GM23338 (cell line): ENCODE results near the gene FGF5. TPM values are rescaled to one million over a fixed set of nuclear protein-coding genes. Genes with fewer than 3 reads are reported as not detected.

Experiments
- ATAC-seq: fragments of 200-7000 bp; cut with Tn5 transposase; 3 replicates; pipeline ENCODE4 v1.9.1; 2020
- DNase-seq: peaks from one replicate; pipeline ENCODE4 v3.0.0-alpha.2; 2015; ENCODE audit warnings: low spot score
- H2AFZ ChIP-seq: fragments of 200-600 bp; sonication (generic); 2 replicates; pipeline ENCODE4 v1.8.0; 2016; ENCODE audit warnings: antibody characterized with exemption, mild to moderate bottlenecking, moderate library complexity
- H3F3A ChIP-seq: fragments of 200-600 bp; sonication (generic); replicated peaks from 2 replicates; pipeline ENCODE4 v1.8.0; 2017; ENCODE audit warnings: antibody characterized with exemption, mixed run types, low read depth
- H3K27ac ChIP-seq: fragments of 200-600 bp; sonication (generic); 2 replicates; pipeline ENCODE4 v1.6.1; 2016; ENCODE audit warnings: low read depth
- H3K27me3 ChIP-seq: fragments of 200-600 bp; sonication (generic); 2 replicates; pipeline ENCODE4 v1.8.0; 2016; ENCODE audit warnings: mild to moderate bottlenecking, mixed run types, moderate library complexity; ENCODE audit not compliant: insufficient read depth
- H3K36me3 ChIP-seq: fragments of 200-600 bp; sonication (generic); 2 replicates; pipeline ENCODE4 v1.8.0; 2016; ENCODE audit warnings: mild to moderate bottlenecking; ENCODE audit not compliant: insufficient read depth
- H3K4me1 ChIP-seq: fragments of 200-600 bp; sonication (generic); 2 replicates; pipeline ENCODE4 v1.8.0; 2016; ENCODE audit warnings: mild to moderate bottlenecking, moderate library complexity; ENCODE audit not compliant: insufficient read depth
- H3K4me2 ChIP-seq: fragments of 200-600 bp; sonication (generic); 2 replicates; pipeline ENCODE4 v1.7.1; 2017; ENCODE audit warnings: mixed run types
- H3K4me3 ChIP-seq: fragments of 200-600 bp; sonication (generic); 2 replicates; pipeline ENCODE4 v1.6.1; 2016; ENCODE audit warnings: mixed run types
- H3K79me2 ChIP-seq: fragments of 200-600 bp; sonication (generic); replicated peaks from 2 replicates; pipeline ENCODE4 v1.8.0; 2017; ENCODE audit warnings: mild to moderate bottlenecking; ENCODE audit not compliant: insufficient read depth
- H3K9me2 ChIP-seq: fragments of 200-600 bp; sonication (generic); 2 replicates; pipeline ENCODE4 v1.8.0; 2017; ENCODE audit not compliant: insufficient read depth
- H4K20me1 ChIP-seq: fragments of 200-600 bp; sonication (generic); replicated peaks from 2 replicates; pipeline ENCODE4 v1.8.0; 2017; ENCODE audit warnings: mild to moderate bottlenecking; ENCODE audit not compliant: insufficient read depth
- H3K27ac Mint-ChIP-seq: 2 replicates; pipeline ENCODE4 v1.8.0; 2020; ENCODE audit warnings: inconsistent platforms, mild to moderate bottlenecking, moderate library complexity, mixed read lengths
- H3K27me3 Mint-ChIP-seq: 3 replicates; pipeline ENCODE4 v1.8.0; 2022; ENCODE audit warnings: low read depth, mild to moderate bottlenecking, moderate library complexity, mixed read lengths, inconsistent platforms; ENCODE audit not compliant: insufficient read depth, poor library complexity
- H3K36me3 Mint-ChIP-seq: 3 replicates; pipeline ENCODE4 v1.8.0; 2021; ENCODE audit warnings: low read depth, mild to moderate bottlenecking, inconsistent platforms, moderate library complexity, mixed read lengths
- H3K4me1 Mint-ChIP-seq: 3 replicates; pipeline ENCODE4 v1.8.0; 2020; ENCODE audit warnings: mild to moderate bottlenecking, inconsistent platforms, mixed read lengths
- H3K4me3 Mint-ChIP-seq: 3 replicates; pipeline ENCODE4 v1.8.0; 2021; ENCODE audit warnings: moderate library complexity, mild to moderate bottlenecking, inconsistent platforms, mixed read lengths
- H3K9me3 Mint-ChIP-seq: 3 replicates; pipeline ENCODE4 v1.8.0; 2020; ENCODE audit warnings: moderate library complexity, mild to moderate bottlenecking, inconsistent platforms, mixed read lengths
- CREB1 ChIP-seq: fragments of 250-450 bp; sonication (Bioruptor Pico); IDR thresholded peaks from 2 replicates; pipeline ENCODE4 v1.5.0; 2020; ENCODE audit warnings: low read depth, mild to moderate bottlenecking, moderate library complexity
- CTCF ChIP-seq, 2 experiments: fragments of 200-600 bp in 1 of 2; sonication (generic) in 1 of 2; conservative IDR thresholded peaks; 2 replicates each; pipeline versions ENCODE4 v1.5.1 to v1.6.1; 2016 to 2017; ENCODE audit warnings: antibody characterized with exemption in 2 of 2, low read depth in 2 of 2, mild to moderate bottlenecking in 2 of 2, moderate library complexity in 1 of 2
- ETS1 ChIP-seq: IDR thresholded peaks from 2 replicates; pipeline ENCODE4 v1.6.1; 2016; ENCODE audit warnings: antibody characterized with exemption
- EZH2 ChIP-seq: fragments of 200-600 bp; sonication (generic); IDR thresholded peaks from one replicate; pipeline ENCODE4 v1.8.0; 2017; ENCODE audit warnings: antibody characterized with exemption, mild to moderate bottlenecking, low read depth; ENCODE audit not compliant: unreplicated experiment
- EZH2phosphoT487 ChIP-seq: fragments of 200-600 bp; sonication (generic); IDR thresholded peaks from one replicate; pipeline ENCODE4 v1.8.1; 2018; ENCODE audit warnings: antibody characterized with exemption; ENCODE audit not compliant: unreplicated experiment
- JUNB ChIP-seq: IDR thresholded peaks from one replicate; pipeline ENCODE4 v1.6.1; 2016; ENCODE audit warnings: antibody characterized with exemption; ENCODE audit not compliant: unreplicated experiment
- REST ChIP-seq: IDR thresholded peaks from one replicate; pipeline ENCODE4 v1.6.1; 2018; ENCODE audit warnings: antibody characterized with exemption; ENCODE audit not compliant: unreplicated experiment
- STAT1 ChIP-seq: IDR thresholded peaks from one replicate; pipeline ENCODE4 v1.6.1; 2016; ENCODE audit warnings: antibody characterized with exemption; ENCODE audit not compliant: unreplicated experiment
- ZNF114 ChIP-seq: fragments of 250-450 bp; sonication (Bioruptor Pico); IDR thresholded peaks from 2 replicates; pipeline ENCODE4 v1.5.0; 2020; ENCODE audit warnings: mild to moderate bottlenecking, moderate library complexity
- ZNF331 ChIP-seq: fragments of 250-450 bp; sonication (Bioruptor Pico); IDR thresholded peaks from 2 replicates; pipeline ENCODE4 v1.5.0; 2020; ENCODE audit warnings: low read depth, mild to moderate bottlenecking, moderate library complexity
- polyA plus RNA-seq: library from polyadenylated mRNA; unstranded; fragments of >200 nt; fragmentation: Nextera tagmentation; extraction: Ambion mirVana; gene quantifications from 2 replicates; pipeline ENCODE4 v1.2.1, GENCODE V29; 2016
- total RNA-seq: library from RNA; depleted of rRNA; stranded (reverse); fragments of >200 nt; shearing (Covaris generic); gene quantifications from 2 replicates; pipeline ENCODE4 v1.2.3, GENCODE V29; 2014

FGF5 gene
- total and polyA plus RNA-seq, 2 experiments from 2014 or later, result not detected

- DNase-seq, result no peak
- H3F3A ChIP-seq, result no peaks in the 10 kb centered on the region
- no peak overlapping the region for H3K4me3 Mint-ChIP-seq
- H3K27me3 Mint-ChIP-seq, result peaks cover 12% of the 10 kb centered on the region
- TF ChIP-seq ETS1 (no peak), ZNF114 (CRISPR knock-in tag) (no peak), REST (no peak), ZNF331 (CRISPR knock-in tag) (no peak), EZH2 (no peak), JUNB (no peak), CREB1 (CRISPR knock-in tag) (no peak), CTCF (conservative IDR thresholded peaks at IDR 0.05; ENCODE audit: low read depth in 2 of 2) (no peak)
- H3K4me1 Mint-ChIP-seq, result peaks cover 2% of the 10 kb centered on the region; the same call in 1 of the 3 replicates
- ATAC-seq, result no peak
- H3K27me3 ChIP-seq, result peaks cover 15% of the 10 kb centered on the region
- H3K27ac Mint-ChIP-seq, result no peak overlapping the region
- H3K4me2 ChIP-seq, result no peak overlapping the region
- no peaks in the 10 kb centered on the region for H3K36me3 ChIP-seq
- peaks cover 5% of the 10 kb centered on the region for H3K4me1 ChIP-seq
- no peaks in the 10 kb centered on the region for H3K79me2 ChIP-seq
- H4K20me1 ChIP-seq, result 0 out of 2 replicates have a peak, but pooled peaks cover 2% of the 10 kb centered on the region
- H3K36me3 Mint-ChIP-seq, result no peaks in the 10 kb centered on the region
- H2AFZ ChIP-seq, result no peak overlapping the region
- no peak overlapping the region for H3K27ac ChIP-seq
- H3K9me3 Mint-ChIP-seq, result no peaks in the 10 kb centered on the region
- no peaks in the 10 kb centered on the region for H3K9me2 ChIP-seq
- H3K4me3 ChIP-seq, result no peak overlapping the region
Measured at GRCh38 chr4:80334568-80334967, 68.1 kb downstream of the FGF5 start.

GRCh38 chr4:80335226-80335553 is 68.7 kb downstream of the FGF5 start:
- Histone ChIP-seq H3K9me2 (no peaks in the 10 kb centered on the region), H3K36me3 (no peaks in the 10 kb centered on the region), H3K4me3 (peak overlapping the region; percentile 78), H3K27me3 (peaks cover 15% of the 10 kb centered on the region), H2AFZ (peak overlapping the region; percentile 67; the same call in 1 of the 2 replicates), H3K27ac (no peak overlapping the region), H3K4me1 (peaks cover 5% of the 10 kb centered on the region), H3F3A (no peaks in the 10 kb centered on the region), H4K20me1 (0 out of 2 replicates have a peak, but pooled peaks cover 2% of the 10 kb centered on the region), H3K4me2 (peak overlapping the region; percentile 87), H3K79me2 (no peaks in the 10 kb centered on the region)
- H3K9me3 Mint-ChIP-seq, result no peaks in the 10 kb centered on the region
- peak overlapping the region; percentile 86 for H3K4me3 Mint-ChIP-seq
- peaks cover 2% of the 10 kb centered on the region; the same call in 1 of the 3 replicates for H3K4me1 Mint-ChIP-seq
- H3K27me3 Mint-ChIP-seq, result peaks cover 12% of the 10 kb centered on the region
- DNase-seq (no peak), ATAC-seq (no peak)
- H3K36me3 Mint-ChIP-seq, result no peaks in the 10 kb centered on the region
- no peak overlapping the region for H3K27ac Mint-ChIP-seq
- TF ChIP-seq ETS1, result no peak
- TF ChIP-seq EZH2phosphoT487, result no peak
- no peak for TF ChIP-seq CREB1 (CRISPR knock-in tag)
- TF ChIP-seq ZNF331 (CRISPR knock-in tag), result no peak
- no peak for TF ChIP-seq EZH2
- no peak for TF ChIP-seq STAT1
